Stimulated activated CD4-positive, alpha-beta T cell treated with anti-CD3 and anti-CD28 coated beads, Interleukin-15, amount 100 ng/mL, for 48 hours (primary cell): Measurements from ENCODE around the gene PPFIBP1.

Experiments used
- DNase-seq, 2 donors: peaks; one replicate each; pipeline ENCODE4 v3.0.0-alpha.2; 2020; ENCODE audit warnings: low read depth in 2 of 2

The PPFIBP1 gene

DNA sequence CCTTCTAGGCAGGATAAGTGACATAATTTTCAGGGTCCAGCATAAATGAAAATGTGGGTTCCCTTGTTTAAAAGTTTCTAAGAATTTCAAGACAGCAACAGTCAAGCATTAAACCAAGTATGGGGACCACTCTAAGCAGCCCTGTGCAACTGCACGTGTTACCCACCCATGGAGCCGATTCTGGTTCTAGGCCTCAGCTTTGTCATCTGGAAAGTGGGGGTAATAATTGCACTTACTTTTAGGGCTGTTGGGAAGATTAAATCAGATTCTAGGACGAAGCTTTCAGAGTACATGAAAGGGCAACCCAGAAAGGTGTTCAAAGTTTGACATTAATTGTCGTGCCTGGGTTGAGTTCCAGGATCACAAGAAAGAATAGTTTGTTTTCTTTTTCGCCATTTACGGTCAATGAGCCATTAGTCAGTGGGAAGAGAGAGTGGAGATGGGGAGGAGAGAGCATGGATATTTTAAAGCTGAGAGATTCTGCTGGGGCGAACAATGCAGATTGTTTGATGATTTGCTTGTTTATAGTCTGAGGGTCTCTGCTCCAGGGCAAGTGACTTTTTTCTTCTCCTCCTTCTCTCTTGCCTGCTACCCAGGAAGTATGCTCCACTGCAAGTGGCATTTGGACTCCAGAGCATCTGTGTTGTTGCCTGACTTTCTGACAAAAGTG, 10.7 kb upstream of the PPFIBP1 start:
- no peak for DNase-seq

- no peak for DNase-seq
These were observed 8.3 kb upstream of the PPFIBP1 start for GRCh38 chr12:27515671-27516070.

DNA sequence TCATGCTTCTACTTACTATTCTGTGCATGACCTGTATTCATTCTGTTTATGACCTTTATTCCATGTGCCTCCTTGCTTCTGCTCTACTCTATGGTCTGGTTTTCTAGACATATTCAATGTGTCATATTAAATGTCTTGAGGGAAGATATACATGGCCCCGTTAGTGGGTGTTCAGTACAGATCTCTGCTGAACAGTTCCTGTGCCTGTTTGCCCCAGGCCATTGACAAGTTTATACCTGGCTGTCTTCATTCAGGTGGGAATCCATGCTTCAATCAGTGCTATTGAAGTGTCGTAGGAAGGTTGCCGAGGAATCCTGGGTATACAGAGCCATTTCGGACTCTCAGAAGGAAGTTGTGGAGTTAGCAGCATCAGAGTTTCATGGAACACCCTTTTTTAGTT, 7.4 kb upstream of the PPFIBP1 start:
- DNase-seq, result no peak

DNA sequence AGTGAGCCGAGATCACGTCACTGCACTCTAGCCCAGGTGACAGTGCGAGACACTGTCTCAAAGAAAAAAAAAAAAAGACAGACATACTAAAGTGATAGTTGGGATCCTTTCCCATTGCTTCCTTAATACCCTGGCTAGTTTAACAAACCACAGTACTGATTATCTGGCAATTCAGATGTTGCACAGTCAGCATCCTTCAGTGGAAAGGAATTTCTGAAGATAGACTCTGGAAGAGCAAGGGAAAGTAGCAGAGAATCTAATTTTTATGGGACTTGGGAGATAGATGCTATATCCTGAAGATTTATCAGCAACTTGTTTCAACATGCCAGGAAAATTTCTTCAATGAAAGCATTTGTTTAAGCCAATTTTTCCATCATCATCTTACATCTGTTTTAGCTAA, 6.5 kb upstream of the PPFIBP1 start:
- no peak for DNase-seq

DNA sequence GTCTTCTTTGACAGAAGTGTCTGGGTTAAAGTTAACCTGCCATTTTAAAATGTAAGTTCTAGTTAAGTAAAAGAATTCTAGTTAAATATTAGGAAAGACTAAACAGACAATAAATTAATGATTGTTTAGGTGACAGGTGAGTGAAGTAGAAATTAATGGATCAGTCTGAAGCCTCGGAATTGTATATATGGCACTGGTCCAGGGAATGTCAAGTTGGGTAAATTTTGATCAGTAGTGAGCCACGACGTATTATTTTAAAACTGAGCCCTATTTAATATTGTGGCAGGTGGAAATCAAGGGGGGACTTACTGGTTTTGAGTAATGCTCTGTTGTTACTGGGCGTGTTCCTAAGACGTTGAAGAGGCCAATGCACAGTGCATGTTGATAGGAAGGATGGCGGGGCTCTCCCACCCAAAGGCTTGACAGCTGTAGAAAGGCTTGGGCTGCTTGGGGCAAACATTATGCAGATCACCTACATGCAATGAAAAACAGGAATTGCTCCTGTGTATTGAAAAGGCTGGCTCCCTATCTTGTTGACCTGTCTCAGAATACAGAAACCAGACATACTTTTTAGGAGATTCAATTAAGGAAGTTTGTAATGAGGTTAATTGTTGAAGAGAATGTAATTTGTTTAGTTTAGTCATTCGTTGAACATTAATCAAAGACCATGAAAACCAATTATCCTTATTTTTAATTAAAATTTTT, 5.9 kb upstream of the PPFIBP1 start:
- DNase-seq, result no peak

- no peak for DNase-seq
These were observed 2.9 kb upstream of the PPFIBP1 start for GRCh38 chr12:27521066-27521465.

DNA sequence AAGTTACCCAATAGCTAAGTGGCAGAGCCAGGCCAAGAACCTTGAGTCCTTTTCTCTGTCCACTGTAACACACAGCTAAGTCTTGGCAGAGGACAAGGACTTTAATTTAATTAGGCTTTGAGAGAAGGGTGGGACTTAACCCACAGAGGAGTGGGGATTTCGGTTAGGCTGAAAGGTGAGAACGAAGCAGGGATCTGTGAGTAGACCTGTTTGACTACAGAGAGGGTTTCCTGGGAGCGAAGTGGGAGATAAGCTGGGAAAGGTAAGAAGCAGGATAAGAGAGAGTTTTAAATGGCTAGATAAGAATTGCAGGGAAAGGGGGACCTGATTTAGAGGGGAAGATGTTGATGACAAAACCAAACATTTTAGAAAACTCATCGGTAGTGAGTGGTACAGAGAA, 2.0 kb upstream of the PPFIBP1 start:
- no peak for DNase-seq

GRCh38 chr12:27523305-27523641, 733 bp upstream of the PPFIBP1 start:
- DNase-seq, result no peak

DNA sequence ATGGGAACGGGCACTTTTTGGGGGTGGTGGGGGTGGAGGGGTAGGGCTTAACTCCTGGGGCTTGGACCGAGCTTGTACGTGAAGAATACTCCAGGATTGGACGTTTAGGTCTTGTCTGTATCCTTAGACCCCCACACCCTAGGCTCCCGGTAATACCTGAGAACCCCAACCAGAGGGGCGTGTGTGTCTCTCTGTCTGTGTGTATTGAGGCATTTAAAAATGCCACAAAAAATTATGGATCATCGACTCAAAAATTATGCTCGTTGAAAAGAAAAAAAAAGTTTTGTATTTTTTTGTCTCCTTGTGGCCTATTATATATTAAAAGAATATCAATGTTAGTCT, 459 bp downstream of the PPFIBP1 start:
- no peak for DNase-seq

DNA sequence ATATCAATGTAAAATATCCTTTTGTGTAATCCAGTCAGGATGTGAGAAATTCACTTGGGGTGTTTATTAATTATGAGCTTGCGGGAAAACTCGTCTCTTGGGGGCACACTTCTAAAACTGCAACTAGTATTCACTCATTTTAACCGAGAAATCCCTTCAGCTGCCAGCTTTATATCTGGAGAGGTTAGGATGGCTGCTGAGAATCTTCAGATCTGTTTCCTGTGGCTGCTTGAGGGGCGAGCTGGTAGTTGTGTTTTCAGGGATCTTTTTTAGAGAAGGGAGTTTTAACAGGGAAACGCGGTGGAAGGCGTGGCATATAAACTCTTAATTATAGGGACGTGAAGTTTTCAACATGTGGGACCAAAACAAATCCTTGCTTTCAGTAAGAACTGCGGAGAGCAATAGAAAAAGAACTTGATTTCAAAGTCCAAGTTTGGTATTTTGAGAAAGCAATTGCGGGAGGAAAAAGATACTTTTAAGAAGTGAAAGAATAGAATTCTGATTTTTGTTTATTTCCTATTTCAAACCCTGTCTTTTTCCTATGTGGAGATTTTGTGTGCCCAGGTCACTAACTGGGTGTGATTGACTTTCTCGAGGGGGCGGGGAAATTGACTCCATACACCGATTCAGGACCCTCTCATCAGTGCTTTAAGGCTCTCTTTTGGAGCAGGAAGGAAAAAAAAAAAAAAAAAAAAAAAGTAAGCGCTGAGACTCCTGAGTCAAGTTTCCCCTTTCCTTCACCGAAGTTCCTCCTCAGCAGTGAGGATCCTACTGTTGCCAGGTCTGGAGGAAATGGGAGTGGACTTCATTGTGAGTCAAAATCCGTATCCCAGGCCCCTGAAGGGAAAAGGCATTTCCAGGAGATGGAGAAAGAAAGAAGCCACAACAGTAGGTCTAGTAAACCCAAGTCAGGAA, 1.1 kb downstream of the PPFIBP1 start:
- DNase-seq, result no peak

DNA sequence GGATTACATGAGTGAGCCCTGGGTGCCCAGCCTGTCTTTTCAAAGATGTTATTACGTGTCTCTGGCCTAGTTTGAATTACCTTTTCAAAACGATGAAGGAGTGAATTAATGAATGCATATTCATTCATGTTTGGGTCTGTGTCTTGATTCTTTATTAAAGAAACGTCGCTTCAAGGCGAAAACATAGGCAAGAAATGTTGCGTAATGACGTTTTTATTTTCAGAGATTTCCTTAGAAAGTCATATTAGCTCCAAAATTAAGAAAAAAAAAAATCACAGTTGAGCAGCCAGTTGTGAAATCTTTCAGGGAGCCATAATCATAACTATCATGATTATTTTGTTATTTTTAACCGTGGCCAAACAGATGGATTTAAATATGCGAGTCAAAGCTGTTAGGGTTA, 3.5 kb downstream of the PPFIBP1 start:
- no peak for DNase-seq

- DNase-seq, result no peak
These were observed 4.8 kb downstream of the PPFIBP1 start for GRCh38 chr12:27528788-27529187.

DNA sequence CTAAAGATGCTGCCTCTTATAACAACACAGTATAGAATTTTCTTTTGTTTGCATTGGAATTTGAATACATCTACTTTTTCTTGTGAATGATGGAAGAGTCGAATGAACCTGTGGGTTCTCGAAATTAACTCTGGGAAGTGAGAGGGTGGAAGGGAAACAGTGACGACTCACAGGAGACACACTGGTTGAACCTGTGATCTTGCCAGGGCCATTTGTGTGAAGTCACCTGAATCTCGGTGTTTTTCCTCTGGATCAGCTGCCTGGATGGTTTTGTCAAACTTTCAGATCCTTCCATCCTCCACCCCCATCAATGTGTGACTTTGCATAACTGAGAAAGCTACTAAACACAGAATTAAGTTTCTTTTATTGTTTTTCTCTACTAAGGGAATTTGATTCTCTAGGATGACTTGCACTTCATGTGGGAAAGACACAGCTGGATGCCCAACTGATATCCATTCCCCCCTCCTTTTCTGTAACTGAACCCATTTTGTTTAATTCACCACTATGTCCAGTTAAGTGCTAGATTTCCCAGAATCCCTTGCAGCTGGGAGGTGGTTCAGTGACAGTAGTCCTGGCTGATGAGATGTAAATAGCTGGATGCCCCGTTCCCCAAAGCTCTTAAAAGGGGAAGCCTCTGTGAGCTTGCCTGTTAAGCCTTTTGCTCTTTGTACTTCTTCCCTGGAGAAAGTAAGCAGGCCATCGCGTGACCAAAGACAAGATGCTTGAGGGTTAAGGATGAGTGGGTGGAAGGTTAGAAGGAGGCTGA, 6.3 kb downstream of the PPFIBP1 start:
- no peak for DNase-seq

DNA sequence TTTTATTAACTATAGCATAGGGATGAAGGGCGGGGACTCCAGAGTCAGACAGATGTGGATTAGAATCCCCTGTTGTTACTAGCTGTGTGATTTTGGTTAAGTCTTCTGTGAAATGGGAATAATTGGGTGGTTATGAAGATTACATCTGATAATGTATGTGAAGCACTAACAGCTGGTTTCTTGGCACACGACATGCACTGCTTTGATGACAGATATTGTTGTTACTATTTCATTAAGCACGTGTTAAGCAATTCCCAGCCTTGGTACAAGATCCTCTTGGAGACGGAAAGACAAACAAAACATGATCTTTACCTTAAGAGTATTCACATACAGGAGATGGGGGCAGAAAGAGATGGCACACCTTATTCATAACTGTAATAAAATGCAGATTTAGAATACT, 7.9 kb downstream of the PPFIBP1 start:
- DNase-seq, result no peak

- DNase-seq, result no peak
These were observed 10.2 kb downstream of the PPFIBP1 start for GRCh38 chr12:27534060-27534764.

DNA sequence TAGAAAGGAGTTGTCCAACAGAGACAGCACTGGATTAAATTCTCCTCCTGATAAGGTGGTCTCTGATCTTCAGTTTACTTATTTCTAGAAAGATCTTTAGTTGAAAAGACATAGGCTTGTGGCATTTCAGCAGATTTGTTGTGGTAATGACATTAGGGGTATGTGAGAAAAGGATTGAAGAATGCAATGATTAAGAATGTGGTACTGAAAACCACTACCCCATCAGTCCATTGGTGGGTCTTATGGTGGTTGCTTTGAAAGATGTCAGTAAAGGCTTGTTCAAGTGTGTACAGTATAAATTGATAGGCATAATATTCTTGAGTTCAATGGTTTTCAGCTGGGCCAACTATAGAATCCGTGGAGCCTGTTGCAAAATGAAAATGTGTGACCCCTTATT, 10.8 kb downstream of the PPFIBP1 start:
- no peak for DNase-seq

DNA sequence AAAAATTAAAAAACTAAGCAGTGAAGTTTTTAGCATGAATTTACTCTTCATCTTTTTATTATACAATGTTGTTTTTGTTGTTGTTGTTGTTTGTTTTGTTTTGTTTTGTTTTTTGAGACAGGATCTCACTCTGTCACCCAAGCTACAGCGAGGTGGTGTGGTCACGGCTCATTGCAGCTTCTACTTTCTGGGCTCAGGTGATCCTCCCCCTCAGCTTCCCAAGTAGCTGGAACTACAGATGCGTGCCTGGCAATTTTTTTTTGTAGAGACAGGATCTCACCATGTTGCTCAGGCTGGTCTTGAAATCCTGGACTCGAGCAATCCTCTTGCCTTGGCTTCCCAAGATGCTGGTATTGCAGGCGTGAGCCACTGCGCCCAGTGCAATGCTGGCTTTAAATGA, 11.3 kb downstream of the PPFIBP1 start:
- no peak for DNase-seq

DNA sequence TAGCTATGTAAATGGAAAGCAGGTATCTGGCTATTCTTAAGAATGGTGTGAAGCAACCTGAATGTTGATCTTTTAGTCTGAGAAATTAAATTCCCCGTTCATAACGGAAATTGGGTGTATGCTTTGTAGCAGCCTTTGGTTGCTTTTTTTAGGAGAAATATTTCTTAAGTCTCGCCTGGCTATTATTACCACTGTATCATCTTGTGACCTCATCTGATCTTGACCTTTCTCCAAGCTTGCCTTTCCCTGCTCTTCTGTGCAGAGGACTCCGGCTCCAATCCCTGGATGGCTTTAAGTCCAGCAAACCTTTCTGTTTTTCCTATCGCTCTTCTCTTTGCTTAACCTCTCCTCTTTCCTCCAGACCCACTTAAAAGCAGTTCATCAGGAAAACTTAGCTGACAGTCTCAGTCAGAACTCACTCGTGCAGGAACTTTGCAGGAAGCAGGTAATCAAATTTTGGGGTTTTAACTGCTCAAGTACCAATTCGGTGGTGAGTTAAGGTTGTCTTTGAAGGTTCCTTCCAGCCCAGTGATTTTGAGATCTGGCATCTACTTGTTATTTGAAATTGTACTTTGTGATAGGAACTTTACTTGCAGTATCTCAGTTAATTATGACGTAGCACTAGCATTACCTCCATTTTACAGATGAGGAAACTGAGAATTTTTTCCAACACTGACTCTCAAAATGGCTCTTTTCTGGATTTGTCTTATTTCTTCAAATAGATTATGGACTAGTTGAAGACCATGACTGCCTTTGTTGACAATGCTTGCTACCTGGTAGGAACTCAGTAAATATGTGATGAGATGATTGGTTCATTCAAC, 14.1 kb downstream of the PPFIBP1 start:
- DNase-seq, result no peak

- DNase-seq, result no peak
These were observed 15.2 kb downstream of the PPFIBP1 start for GRCh38 chr12:27539191-27539631.

GRCh38 chr12:27541031-27541719, 17.2 kb downstream of the PPFIBP1 start:
- DNase-seq, result no peak
